HT-29 (cell line): Measurements from ENCODE around the gene WASF3. TPM values are rescaled to one million over a fixed set of nuclear protein-coding genes. Genes with fewer than 3 reads are reported as not detected.
A peak's percentile ranks its signal among the peaks of the same experiment; 100 is the strongest.

Source experiments
- DNase-seq: peaks from one replicate; pipeline ENCODE4 v3.0.0-alpha.2; 2015; ENCODE audit warnings: low spot score
- total RNA-seq: library from RNA; depleted of rRNA; stranded (reverse); fragments of >200 nt; shearing (Covaris generic); gene quantifications from 2 replicates; pipeline ENCODE4 v1.2.3, GENCODE V29; 2014

WASF3 gene
- total RNA-seq, 1 experiment from 2014 or later: not detected

- DNase-seq: no peak
Measured at GRCh38 chr13:26679411-26680122, 122.1 kb downstream of the WASF3 start.

- DNase-seq: no peak
Measured at GRCh38 chr13:26680123-26680450, 122.6 kb downstream of the WASF3 start.

GRCh38 chr13:26680572-26680971 is 123.1 kb downstream of the WASF3 start:
- DNase-seq: no peak

GRCh38 chr13:26681036-26681435 is 123.6 kb downstream of the WASF3 start:
- DNase-seq: no peak

GRCh38 chr13:26682606-26683005 is 125.1 kb downstream of the WASF3 start:
- DNase-seq: no peak

GRCh38 chr13:26685606-26686005 is 128.1 kb downstream of the WASF3 start:
- no peak for DNase-seq

- no peak for DNase-seq
Measured at GRCh38 chr13:26686285-26686684, 128.8 kb downstream of the WASF3 start.

- no peak for DNase-seq
Measured at GRCh38 chr13:26688286-26688685, 130.8 kb downstream of the WASF3 start.

- no peak for DNase-seq
Measured at GRCh38 chr13:26688980-26689379, 131.5 kb downstream of the WASF3 start.

GRCh38 chr13:26693749-26694463 is 136.4 kb downstream of the WASF3 start:
- DNase-seq: no peak

- DNase-seq: no peak
Measured at GRCh38 chr13:26694609-26695359, 137.3 kb downstream of the WASF3 start.

GRCh38 chr13:26695360-26695705 is 137.8 kb downstream of the WASF3 start:
- DNase-seq: no peak

- DNase-seq: no peak
Measured at GRCh38 chr13:26695891-26696311, 138.4 kb downstream of the WASF3 start.

- no peak for DNase-seq
Measured at GRCh38 chr13:26697069-26697955, 139.8 kb downstream of the WASF3 start.

- DNase-seq: peak; percentile 96
Measured at GRCh38 chr13:26698392-26699196, 141.1 kb downstream of the WASF3 start.

GRCh38 chr13:26699197-26699490 is 141.7 kb downstream of the WASF3 start:
- DNase-seq: no peak

GRCh38 chr13:26705536-26705935 is 148.1 kb downstream of the WASF3 start:
- DNase-seq: no peak

GRCh38 chr13:26706381-26706780 is 148.9 kb downstream of the WASF3 start:
- DNase-seq: no peak

GRCh38 chr13:26707122-26708006 is 149.9 kb downstream of the WASF3 start:
- peak; percentile 86 for DNase-seq

- DNase-seq: no peak
Measured at GRCh38 chr13:26708007-26708297, 150.5 kb downstream of the WASF3 start.
